Suppressor macrophage treated with lipopolysaccharide for 1 hour (primary cell): Measurements from ENCODE around the gene CEP63.

Source experiments
- DNase-seq, 3 donors: peaks; one replicate each; pipeline ENCODE4 v3.0.0-alpha.2; 2020 to 2022

CEP63 gene

DNA sequence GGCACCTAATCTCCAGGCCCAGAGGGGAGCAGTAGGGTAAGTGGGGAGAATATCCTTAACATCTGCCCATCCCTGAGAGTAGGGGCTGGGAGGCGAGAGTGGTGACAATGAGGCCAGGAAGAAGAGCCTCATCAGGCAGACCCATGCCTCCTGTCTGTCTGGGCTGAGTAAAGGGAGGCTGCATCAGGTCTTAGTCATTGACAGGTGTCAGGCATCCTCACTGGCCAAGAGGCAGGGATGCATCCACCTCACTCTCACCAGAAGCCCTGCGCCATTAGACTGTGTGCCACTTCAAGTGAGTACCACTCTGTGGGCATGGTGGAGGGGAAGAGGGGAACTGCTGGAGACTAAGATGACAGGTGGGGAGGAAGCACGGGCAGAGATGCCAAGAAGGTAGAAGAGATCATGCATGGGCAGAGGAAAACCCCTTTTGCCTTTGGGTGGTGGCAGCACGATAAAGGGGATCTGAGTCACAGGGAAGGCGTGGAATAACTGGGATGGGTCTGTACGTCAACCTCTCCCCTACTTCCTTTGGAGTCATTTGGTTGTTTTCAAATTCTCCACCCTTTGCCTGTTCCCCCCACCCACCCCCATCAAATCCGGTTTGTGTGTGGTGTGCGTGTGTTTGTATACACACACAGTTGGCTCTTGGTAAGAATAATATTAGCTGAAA is 14.2 kb upstream of the CEP63 start:
- no peak for DNase-seq

DNA sequence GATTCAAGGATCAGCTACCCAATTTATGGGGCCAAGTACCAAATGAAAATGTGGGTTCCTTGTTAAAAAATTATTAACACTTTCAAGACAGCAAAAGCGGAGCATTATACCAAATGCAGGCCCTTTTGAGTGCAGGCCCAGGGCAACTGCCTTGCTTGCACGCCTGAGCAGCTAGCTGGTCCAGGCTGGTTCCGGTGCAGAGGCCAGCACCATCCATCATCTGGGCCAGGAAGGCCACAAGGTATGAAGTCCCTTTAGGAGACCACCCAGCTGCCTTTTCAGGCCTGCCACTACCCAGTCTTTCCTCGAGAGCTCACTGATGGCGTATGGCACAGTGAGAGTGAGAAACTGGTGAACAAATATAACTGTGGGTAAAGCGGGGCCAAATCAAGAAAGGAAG is 13.0 kb upstream of the CEP63 start:
- DNase-seq: no peak

GRCh38 chr3:134473868-134474546 is 11.8 kb upstream of the CEP63 start:
- DNase-seq: peak; percentile 86 to 91 (median 91)

GRCh38 chr3:134474956-134475355 is 10.9 kb upstream of the CEP63 start:
- DNase-seq: no peak

DNA sequence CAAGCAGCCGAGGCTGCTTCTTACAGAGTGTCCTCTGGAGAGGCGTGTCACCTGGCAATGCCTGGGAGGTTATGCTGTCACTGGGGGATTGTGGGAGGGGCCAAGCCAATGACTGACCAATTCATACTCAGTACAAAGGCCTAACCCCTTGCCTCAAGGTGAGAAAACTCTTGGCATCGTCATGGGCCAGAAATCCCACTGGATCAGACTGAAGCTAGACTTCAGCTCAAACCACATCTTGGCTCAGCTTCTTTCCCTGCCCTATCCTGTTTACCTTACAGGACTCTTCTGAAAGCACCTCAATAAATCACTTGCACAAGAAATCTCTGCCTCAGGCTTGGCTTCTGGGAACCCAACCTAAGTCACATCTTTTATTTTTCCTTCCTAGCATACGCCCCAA is 9.6 kb upstream of the CEP63 start:
- no peak for DNase-seq

DNA sequence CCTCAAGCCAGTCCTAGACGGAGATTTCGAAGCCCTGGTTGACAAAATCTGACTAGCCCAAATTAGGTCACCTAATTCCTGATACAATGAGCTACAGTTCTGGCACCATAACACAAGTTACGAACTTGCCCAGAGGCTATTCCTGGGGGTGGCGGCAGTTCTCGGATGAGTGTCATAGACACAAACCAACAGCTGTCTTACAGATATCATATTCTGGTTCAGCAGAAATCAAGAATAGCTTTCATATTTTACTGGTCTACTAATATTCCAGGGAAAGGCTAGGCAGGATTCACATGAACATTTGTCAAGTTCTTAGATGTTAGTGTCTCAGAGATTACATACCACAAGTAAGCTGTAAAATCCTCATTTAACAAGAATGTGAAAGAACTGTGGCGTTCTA is 8.9 kb upstream of the CEP63 start:
- no peak for DNase-seq

DNA sequence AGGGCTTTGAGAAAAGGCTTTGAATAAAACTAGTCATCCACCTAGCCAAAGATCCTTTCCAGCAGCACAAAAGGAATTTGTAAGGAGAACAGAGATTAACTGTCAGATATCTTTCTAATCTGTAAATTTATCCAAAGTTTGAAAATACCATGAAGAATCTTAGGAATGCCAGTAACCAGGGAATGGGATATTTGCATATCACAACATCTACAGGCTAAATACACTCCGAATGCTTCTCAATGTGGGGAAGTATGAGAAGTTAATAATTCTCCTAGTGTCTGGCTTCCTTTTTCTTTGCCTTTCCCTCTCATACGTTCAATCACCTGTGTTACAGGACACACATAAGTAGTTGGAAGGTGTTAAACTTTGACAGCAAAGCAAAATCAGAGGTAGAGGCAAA is 7.9 kb upstream of the CEP63 start:
- no peak for DNase-seq

DNA sequence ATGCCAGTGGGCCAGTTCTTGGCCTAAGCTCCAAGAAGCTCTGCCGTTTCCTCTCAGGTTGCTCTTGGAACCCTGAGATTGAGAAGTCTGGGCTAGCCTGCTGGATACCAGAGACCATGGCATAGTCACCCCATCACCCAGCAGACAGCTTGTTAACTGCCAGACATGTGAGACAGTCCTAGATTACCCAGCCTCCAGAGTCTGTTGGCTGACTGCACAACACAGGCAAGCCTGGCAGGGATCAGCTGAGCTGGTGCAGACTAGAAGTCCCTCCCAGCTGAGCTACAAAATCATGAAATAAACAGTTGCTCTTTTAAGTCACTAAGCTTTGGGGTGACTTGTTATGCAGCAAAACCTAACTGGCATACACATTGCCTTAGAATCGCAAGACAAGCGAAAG is 5.3 kb upstream of the CEP63 start:
- no peak for DNase-seq

DNA sequence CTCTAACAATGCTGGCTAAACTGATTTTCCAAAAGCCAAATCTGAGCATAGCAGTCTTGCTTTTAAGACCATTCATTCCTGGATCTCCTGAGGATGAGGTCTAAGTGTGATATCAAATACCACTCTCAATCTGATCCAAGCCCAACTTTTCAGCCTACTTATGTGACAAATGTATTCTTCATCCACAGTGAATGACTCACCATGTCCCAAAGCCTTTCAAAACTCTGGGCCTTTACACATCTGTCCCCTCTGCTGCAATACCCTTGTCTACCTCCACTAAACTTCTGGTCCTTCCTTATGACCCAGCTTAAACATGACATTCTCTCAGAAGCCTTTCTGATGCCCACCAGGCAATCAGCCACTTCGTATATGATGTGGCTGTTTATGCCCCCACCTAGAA is 4.7 kb upstream of the CEP63 start:
- no peak for DNase-seq

DNA sequence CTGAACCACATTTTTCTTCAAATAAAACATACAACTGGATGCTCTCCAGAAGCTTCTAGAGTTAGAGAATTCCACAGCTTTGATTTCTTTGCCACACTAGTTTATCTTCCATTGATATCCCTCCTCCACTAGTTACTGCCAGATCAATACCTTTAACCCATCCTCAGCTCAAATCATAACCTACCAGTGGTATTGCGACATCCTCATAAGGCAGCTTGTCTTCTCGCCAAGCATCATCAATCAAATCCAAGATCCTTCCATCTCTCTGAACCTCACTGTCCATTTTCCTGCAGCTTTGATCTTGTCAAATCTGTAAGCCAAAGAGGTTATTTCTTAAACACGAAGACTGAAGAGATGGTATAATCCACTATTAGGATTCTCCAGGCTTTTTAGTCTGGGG is 3.2 kb upstream of the CEP63 start:
- DNase-seq: no peak

- DNase-seq: peak; percentile 63 to 83 (median 70)
These were observed 2.5 kb upstream of the CEP63 start for GRCh38 chr3:134483195-134483900.

GRCh38 chr3:134485075-134485717 is 661 bp upstream of the CEP63 start:
- peak; percentile 52 to 94 (median 52) for DNase-seq

DNA sequence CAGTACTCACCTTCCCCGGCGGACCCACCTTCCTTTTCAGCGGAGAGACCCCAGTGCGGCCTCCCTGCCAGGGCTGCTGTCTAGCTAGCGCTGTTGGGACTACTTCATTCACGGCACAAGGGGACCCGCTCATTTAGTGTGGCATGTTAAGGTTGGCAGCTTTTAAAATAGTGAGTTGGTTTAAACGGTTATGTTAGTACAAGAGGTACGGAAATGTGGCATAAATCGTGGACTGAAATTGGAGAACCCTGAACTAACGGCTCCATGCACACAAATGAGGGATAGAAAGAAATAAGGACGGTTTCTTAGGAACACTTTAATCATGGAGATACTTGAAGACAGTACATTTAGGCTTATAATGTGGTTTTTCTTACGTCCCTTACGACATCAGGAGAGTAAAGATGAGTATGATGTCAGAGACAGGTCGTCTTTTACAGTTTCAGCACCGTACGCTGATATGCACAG is 752 bp downstream of the CEP63 start:
- DNase-seq: peak; percentile 10 to 41 (median 24)

GRCh38 chr3:134487406-134487805 is 1.5 kb downstream of the CEP63 start:
- peak; percentile 62 to 88 (median 83) for DNase-seq

DNA sequence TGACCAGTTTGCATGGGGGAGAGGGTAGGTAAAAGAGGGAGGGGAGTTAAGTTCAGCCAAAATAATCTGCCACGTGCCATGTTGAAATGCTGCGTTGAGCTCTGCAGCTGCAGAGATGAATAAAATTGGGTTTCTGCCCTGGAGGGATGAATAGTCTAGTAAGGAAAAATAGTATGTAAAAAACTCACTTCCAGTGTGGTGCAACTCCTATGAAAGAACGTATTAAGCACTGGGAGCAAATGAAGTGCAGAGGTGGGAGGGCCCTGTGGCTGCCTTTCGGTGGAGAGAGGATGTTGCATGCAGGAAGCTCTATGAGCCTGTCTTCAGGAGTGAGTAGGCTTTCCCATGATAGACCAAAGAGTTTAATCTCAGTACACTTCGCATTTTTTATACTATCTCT is 8.6 kb downstream of the CEP63 start:
- DNase-seq: no peak

DNA sequence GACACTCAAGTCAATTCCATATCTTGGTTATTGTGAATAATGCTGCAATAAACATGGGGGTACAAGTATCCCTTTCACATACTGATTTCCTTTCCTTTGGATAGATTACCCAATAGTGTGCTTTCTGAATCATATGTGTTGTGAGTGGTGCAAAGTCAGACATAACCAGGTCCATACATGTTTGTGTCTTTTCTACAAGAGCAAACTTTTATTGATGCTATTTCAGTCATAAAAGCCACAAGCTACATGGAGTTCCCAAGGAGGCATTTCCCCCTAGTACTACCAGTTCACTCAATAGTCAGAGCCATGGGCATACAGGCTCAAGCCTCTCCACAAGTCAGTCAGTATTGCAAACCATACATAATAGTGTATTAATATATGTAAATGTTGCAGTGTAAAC is 10.1 kb downstream of the CEP63 start:
- DNase-seq: no peak

GRCh38 chr3:134496471-134497071 is 10.7 kb downstream of the CEP63 start:
- DNase-seq: no peak

DNA sequence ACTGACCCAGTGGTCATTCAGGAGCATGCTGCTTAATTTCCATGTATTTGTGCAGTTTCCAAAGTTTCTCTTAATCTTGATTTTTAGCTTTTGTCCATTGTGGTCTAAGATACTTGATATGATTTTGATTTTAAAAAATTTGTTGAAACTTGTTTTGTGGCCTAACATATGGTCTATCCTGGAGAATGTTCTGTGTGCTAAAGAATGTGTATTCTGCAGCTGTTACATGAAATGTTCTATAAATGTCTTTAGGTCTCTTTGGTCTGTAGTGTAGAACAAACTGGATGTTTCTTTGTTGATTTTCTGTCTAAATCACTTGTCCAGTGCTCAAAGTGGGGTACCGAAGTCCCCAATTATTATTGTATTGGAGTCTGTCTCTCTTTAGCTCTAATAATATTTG is 17.4 kb downstream of the CEP63 start:
- no peak for DNase-seq

DNA sequence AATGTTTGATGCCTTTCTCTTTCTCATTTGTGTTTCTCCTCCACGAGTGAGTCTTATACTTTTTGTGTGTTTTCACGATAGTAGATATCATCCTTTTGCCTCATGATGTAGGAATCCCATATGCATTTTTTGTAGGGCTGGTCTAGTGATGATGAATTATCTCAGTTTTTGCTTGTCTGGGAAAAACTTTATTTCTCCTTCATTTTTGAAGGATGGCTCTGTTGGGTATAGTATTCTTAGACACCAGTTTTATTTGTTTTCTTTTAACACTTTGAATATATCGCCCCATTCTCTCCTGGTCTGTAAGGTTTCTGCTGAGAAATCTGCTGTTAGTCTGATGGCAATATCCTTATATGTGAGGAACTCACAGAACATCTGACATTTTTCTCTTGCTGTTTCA is 18.3 kb downstream of the CEP63 start:
- no peak for DNase-seq

GRCh38 chr3:134505485-134505884 is 19.6 kb downstream of the CEP63 start:
- DNase-seq: no peak

GRCh38 chr3:134511500-134511899 is 25.6 kb downstream of the CEP63 start:
- peak in 1 of 3 donors; percentile 6 for DNase-seq

- DNase-seq: no peak
These were observed 31.0 kb downstream of the CEP63 start for GRCh38 chr3:134516905-134517304.

DNA sequence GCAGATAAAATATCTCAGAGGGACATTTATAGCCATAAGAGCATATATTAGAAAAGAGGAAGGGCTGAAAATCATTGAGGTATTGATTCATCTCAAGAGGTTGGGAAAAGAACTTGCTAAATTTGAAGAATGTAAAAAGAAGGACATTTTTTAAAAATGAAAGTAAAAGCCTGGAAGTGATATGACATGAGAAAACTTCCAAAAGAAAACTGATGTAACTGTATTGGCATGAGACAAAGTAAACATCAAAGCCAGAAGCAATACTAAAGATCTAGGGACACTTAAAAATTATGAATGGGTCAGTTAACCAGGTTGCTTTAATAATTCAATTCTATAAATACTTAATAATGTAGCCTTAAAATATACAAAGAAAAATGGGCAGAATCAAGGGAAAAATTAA is 31.9 kb downstream of the CEP63 start:
- peak in 2 of 3 donors; percentile 31 to 54 for DNase-seq
